ENCODE data around the gene RGS19. TPM values are rescaled to one million over a fixed set of nuclear protein-coding genes. Genes with fewer than 3 reads are reported as not detected.

The RGS19 gene
- total and polyA plus RNA-seq, 2 of the 8 experiments (the other 6 are each of a cell fraction or from before 2014, with no cell fraction given), result 12.7 to 16.8 TPM

DNA sequence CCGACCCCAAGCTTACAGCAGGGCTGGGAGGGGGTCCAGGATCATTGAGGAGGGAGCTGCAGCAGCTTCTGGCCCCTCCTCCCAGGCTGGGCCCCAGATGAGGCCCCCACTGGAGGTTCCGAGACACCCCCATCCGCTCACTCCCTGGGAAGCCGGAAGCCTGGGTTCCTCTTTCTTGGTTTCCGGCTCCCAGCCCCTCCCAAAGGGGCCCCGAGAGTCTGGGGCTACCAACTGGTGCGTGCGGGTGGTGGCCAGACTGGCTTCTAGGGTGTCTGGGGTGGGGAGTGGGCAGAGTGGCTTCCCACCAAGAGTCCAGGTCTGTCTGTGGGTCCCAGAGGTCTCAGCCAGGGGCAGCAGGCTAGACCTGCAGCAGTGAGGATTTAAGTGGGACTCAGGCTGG, 2.2 kb downstream of the RGS19 start:
- FAIRE-seq (no peak), DNase-seq (ENCODE audit: low read depth in 1 of 2, low spot score in 2 of 2) (no peak)
- H3K9me3 ChIP-seq (ENCODE audit: insufficient read depth in 2 of 2, low read depth in 1 of 2, low read length in 1 of 2), result no peaks in the 10 kb centered on the region
- no peak overlapping the region for H3K4ac ChIP-seq (replicated peaks; ENCODE audit: insufficient read length, low read depth, low read length)
- H2AK5ac ChIP-seq (ENCODE audit: low read depth, low read length), result no peak overlapping the region
- H2AFZ ChIP-seq (ENCODE audit: low read length), result no peak overlapping the region
- H2BK20ac ChIP-seq (ENCODE audit: low read length), result no peak overlapping the region
- no peak overlapping the region for H3K14ac ChIP-seq (ENCODE audit: insufficient read length)
- H3K9ac ChIP-seq (replicated peaks in 1 of 4; ENCODE audit: extremely low read depth in 1 of 4, low read depth in 3 of 4, low read length in 3 of 4), result no peak overlapping the region
- H3K23ac ChIP-seq (ENCODE audit: insufficient read length), result no peak overlapping the region
- peak overlapping the region; percentile 25 for H4K8ac ChIP-seq (ENCODE audit: extremely low read depth, insufficient read depth, low read length)
- no peak overlapping the region for H3K56ac ChIP-seq (replicated peaks; ENCODE audit: insufficient read length, low read depth, low read length)
- H4K91ac ChIP-seq (replicated peaks; ENCODE audit: insufficient read length, low read length), result no peak overlapping the region
- H2BK15ac ChIP-seq (ENCODE audit: low read length), result no peak overlapping the region
- H4K20me1 ChIP-seq (replicated peaks in 1 of 2; ENCODE audit: control insufficient read depth in 1 of 2, insufficient read depth in 2 of 2, low read length in 2 of 2), result peaks cover 0 to 4% of the 10 kb centered on the region in 2 experiments
- ChIA-PET POLR2A (ENCODE audit: partially characterized antibody) (interaction anchor here (0.6 to 4.6 kb wide), 3 partner anchors 9 to 103 kb away, joined by 3 to 27 read pairs (median 4); no protein-coding TSS in a partner anchor), CTCF (ENCODE audit: partially characterized antibody) (interaction anchor here (12.9 to 13.0 kb wide), 2 partner anchors 21 to 41 kb away, joined by 139 to 144 read pairs; partner anchors contain the start of genes SOX18 and TCEA2)
- no peak overlapping the region for H3K4me3 ChIP-seq (ENCODE audit: extremely low read depth in 1 of 4, insufficient read depth in 2 of 4, low read depth in 3 of 4, low read length in 4 of 4)
- H3K27ac ChIP-seq (ENCODE audit: low read depth, low read length), result no peak overlapping the region
- no peak overlapping the region for H2BK5ac ChIP-seq (ENCODE audit: low read depth, low read length)
- peaks cover 1 to 16% (median 11%) of the 10 kb centered on the region in 4 experiments; a peak in 6 of 7 replicates for H3K27me3 ChIP-seq (replicated peaks in 1 of 4; ENCODE audit: control insufficient read depth in 3 of 4, extremely low read depth in 1 of 4, insufficient read depth in 3 of 4, low read length in 3 of 4)
- H3K79me1 ChIP-seq (ENCODE audit: low read depth, low read length), result no peaks in the 10 kb centered on the region
- H2BK120ac ChIP-seq (replicated peaks; ENCODE audit: low read depth, low read length), result no peak overlapping the region
- H3K4me2 ChIP-seq (ENCODE audit: insufficient read depth in 1 of 2, low read depth in 2 of 2, low read length in 2 of 2), result no peak overlapping the region
- peaks cover 0 to 19% (median 10%) of the 10 kb centered on the region in 4 experiments; a peak in 5 of 7 replicates for H3K4me1 ChIP-seq (replicated peaks in 1 of 4; ENCODE audit: control insufficient read depth in 3 of 4, insufficient read depth in 4 of 4, low read length in 3 of 4)
- peaks cover 11% of the 10 kb centered on the region; the same call in 1 of the 2 replicates for H3K23me2 ChIP-seq (ENCODE audit: low read depth, low read length)
- 95% methylated on average over 8 of the region's 8 CpGs; no CpG with 5 or more reads in 1 of the 2 experiments for WGBS, 2 experiments (ENCODE audit: extremely low coverage in 1 of 2, insufficient coverage in 1 of 2, insufficient read length in 1 of 2, insufficient replicate concordance in 2 of 2, low coverage in 1 of 2, low lambda C conversion rate in 2 of 2, missing lambda C conversion rate in 1 of 2)
- no peak overlapping the region for H2BK12ac ChIP-seq (ENCODE audit: low read depth, low read length)
- H3K18ac ChIP-seq (ENCODE audit: extremely low read depth, low read length), result no peak overlapping the region
- H3K79me2 ChIP-seq (ENCODE audit: control insufficient read depth in 1 of 2, insufficient read depth in 2 of 2, low read length in 2 of 2), result no peaks in the 10 kb centered on the region
- H3K36me3 ChIP-seq (ENCODE audit: control insufficient read depth in 2 of 4, insufficient read depth in 4 of 4, low read length in 3 of 4), result peaks cover 0 to 6% (median 3%) of the 10 kb centered on the region in 4 experiments; a peak in 3 of 8 replicates
- H4K5ac ChIP-seq (ENCODE audit: insufficient read length, low read depth, low read length), result no peak overlapping the region
- no peak for TF ChIP-seq SIN3A (conservative IDR thresholded peaks at IDR 0.05 in 1 of 2, IDR thresholded peaks at IDR 0.05 in 1 of 2; ENCODE audit: low read depth in 1 of 2, low read length in 2 of 2)
- no peak for TF ChIP-seq BCL11A (IDR thresholded peaks at IDR 0.05; ENCODE audit: low read depth in 2 of 2, low read length in 2 of 2)
- TF ChIP-seq KDM1A (IDR thresholded peaks at IDR 0.05; ENCODE audit: borderline replicate concordance, low read length), result no peak
- TF ChIP-seq, protein P1, sequence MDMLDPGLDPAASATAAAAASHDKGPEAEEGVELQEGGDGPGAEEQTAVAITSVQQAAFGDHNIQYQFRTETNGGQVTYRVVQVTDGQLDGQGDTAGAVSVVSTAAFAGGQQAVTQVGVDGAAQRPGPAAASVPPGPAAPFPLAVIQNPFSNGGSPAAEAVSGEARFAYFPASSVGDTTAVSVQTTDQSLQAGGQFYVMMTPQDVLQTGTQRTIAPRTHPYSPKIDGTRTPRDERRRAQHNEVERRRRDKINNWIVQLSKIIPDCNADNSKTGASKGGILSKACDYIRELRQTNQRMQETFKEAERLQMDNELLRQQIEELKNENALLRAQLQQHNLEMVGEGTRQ (IDR thresholded peaks at IDR 0.05; ENCODE audit: low read length), result no peak
- TF ChIP-seq JUN (IDR thresholded peaks at IDR 0.05; ENCODE audit: low read depth, low read length), result no peak
- TF ChIP-seq, protein P2, sequence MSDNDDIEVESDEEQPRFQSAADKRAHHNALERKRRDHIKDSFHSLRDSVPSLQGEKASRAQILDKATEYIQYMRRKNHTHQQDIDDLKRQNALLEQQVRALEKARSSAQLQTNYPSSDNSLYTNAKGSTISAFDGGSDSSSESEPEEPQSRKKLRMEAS (IDR thresholded peaks at IDR 0.05), result no peak
- no peak for TF ChIP-seq CTBP2 (IDR thresholded peaks at IDR 0.05; ENCODE audit: borderline replicate concordance, insufficient read depth, insufficient read length, low read length)
- TF ChIP-seq, protein P3, sequence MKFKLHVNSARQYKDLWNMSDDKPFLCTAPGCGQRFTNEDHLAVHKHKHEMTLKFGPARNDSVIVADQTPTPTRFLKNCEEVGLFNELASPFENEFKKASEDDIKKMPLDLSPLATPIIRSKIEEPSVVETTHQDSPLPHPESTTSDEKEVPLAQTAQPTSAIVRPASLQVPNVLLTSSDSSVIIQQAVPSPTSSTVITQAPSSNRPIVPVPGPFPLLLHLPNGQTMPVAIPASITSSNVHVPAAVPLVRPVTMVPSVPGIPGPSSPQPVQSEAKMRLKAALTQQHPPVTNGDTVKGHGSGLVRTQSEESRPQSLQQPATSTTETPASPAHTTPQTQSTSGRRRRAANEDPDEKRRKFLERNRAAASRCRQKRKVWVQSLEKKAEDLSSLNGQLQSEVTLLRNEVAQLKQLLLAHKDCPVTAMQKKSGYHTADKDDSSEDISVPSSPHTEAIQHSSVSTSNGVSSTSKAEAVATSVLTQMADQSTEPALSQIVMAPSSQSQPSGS (IDR thresholded peaks at IDR 0.05; ENCODE audit: low read length), result no peak
- TF ChIP-seq ZNF274 (IDR thresholded peaks at IDR 0.05; ENCODE audit: borderline replicate concordance, extremely low read depth, low read length), result no peak
- no peak for TF ChIP-seq TBP (IDR thresholded peaks at IDR 0.05; ENCODE audit: low read depth, low read length)
